Pancreas (tissue), 10 donors: Measurements from ENCODE around the gene RNF150. TPM values are rescaled to one million over a fixed set of nuclear protein-coding genes. Genes with fewer than 3 reads are reported as not detected.

Experiments used
- ATAC-seq, 4 donors: fragments of 200-7000 bp; cut with Tn5 transposase; one replicate each; pipeline versions ENCODE4 v1.8.0 to v1.9.1; 2020; ENCODE audit warnings: mild to moderate bottlenecking in 4 of 4, moderate library complexity in 4 of 4
- DNase-seq, 6 donors: peaks; one replicate each; pipeline ENCODE4 v3.0.0-alpha.2; 2020
- FAIRE-seq: peaks from 2 replicates; lab custom pipeline; 2012; peaks lifted over from hg19 to GRCh38; lab: Jason Lieb, UNC
- H3K27ac ChIP-seq, 4 donors: fragments of 200-600 bp; sonication (generic); 1 replicate in 3 of 4; 2 replicates in 1 of 4; pipeline versions ENCODE4 v1.5.0 to v1.8.0; 2020
- H3K27me3 ChIP-seq, 4 donors: fragments of 200-600 bp; one replicate each; pipeline ENCODE4 v1.8.0; 2021
- H3K36me3 ChIP-seq, 3 donors: fragments of 200-600 bp; sonication (generic) in 1 of 3; one replicate each; pipeline versions ENCODE4 v1.5.0 to v1.8.0; 2020 to 2021
- H3K4me1 ChIP-seq, 3 donors: fragments of 200-600 bp; one replicate each; pipeline ENCODE4 v1.8.0; 2021
- H3K4me3 ChIP-seq, 4 donors: fragments of 200-600 bp; sonication (generic) in 2 of 4; one replicate each; pipeline versions ENCODE4 v1.5.0 to v1.8.0; 2020 to 2021
- H3K9me3 ChIP-seq, 4 donors: fragments of 200-600 bp; one replicate each; pipeline ENCODE4 v1.8.0; 2021
- CTCF ChIP-seq, 4 donors: fragments of 200-600 bp; sonication (generic) in 3 of 4; IDR thresholded peaks; one replicate each; pipeline versions ENCODE4 v1.5.0 to v1.8.0; 2021; ENCODE audit warnings: antibody characterized with exemption in 4 of 4
- WGBS, 2 donors: extraction: QIAGEN DNeasy Blood & Tissue Kit; methylation state at CpG; one replicate each; pipeline ENCODE4 v1.1.7; 2013; 5-methylcytosine and 5-hydroxymethylcytosine counted together
- intact Hi-C, 3 donors: fragments of 100-400 bp; cut with DNase I; formaldehyde crosslinking; loops; one replicate each; pipeline versions ENCODE4 v1.11.1 to v1.14.2; 2022
- polyA plus RNA-seq, 2 donors: library from polyadenylated mRNA; stranded (reverse); fragments of 200-250 nt; gene quantifications; one replicate each; pipeline ENCODE4 v1.2.3, GENCODE V29; 2013
- total RNA-seq, 6 donors: library from RNA; stranded (reverse); fragmentation: NEBNext Ultra II Directional in 4 of 6; extraction: Animal tissue kit (Norgen Biotek cat#: 25700) in 4 of 6; gene quantifications; one replicate each; pipeline versions ENCODE4 v1.2.1 to v1.2.4, GENCODE V29; 2021 to 2023
- donor health status: healthy with polysubstance abuse.
- donor health status: DM: no; HTN: no; CAD: no; lungs with moderate emphysema.
- donor health status: DM: no; HTN: no; CAD: no.
- donor health status: control.
- donor health status: control.
- donor health status: Bipolar disorder and iron deficiency.
- donor health status: DM: yes; HTN: yes; CAD: no.
- donor health status: DM: no; HTN: no; CAD: no.
- donor health status: DM: no; HTN: no; CAD: no.
- donor health status: DM: yes; HTN: yes; CAD: no.

RNF150 gene
- total and polyA plus RNA-seq, 8 donors, result 0.53 to 4.1 (median 2.5) TPM

- 27 to 31% methylated on average over 3 of the region's 3 CpGs for WGBS, 2 donors
- Histone ChIP-seq H3K36me3 (no peaks in the 10 kb centered on the region), H3K27me3 (no peaks in the 10 kb centered on the region), H3K27ac (no peak overlapping the region), H3K9me3 (no peaks in the 10 kb centered on the region), H3K4me1 (no peaks in the 10 kb centered on the region), H3K4me3 (no peak overlapping the region)
- intact Hi-C loops, result no loop called here
- no peak for FAIRE-seq
- no peak for DNase-seq
- no peak for TF ChIP-seq CTCF (IDR thresholded peaks at IDR 0.05)
- no peak for ATAC-seq
These were observed 42.8 kb downstream of the RNF150 start for GRCh38 chr4:141090473-141090872.

GRCh38 chr4:141081921-141082395 lies 51.3 kb downstream of the RNF150 start:
- 77 to 84% methylated on average over 9 of the region's 9 CpGs for WGBS, 2 donors
- TF ChIP-seq CTCF (IDR thresholded peaks at IDR 0.05), result no peak
- DNase-seq (no peak), ATAC-seq (no peak), FAIRE-seq (no peak)
- Histone ChIP-seq H3K4me1 (no peaks in the 10 kb centered on the region), H3K27ac (no peak overlapping the region), H3K27me3 (no peaks in the 10 kb centered on the region), H3K36me3 (no peaks in the 10 kb centered on the region), H3K4me3 (no peak overlapping the region), H3K9me3 (no peaks in the 10 kb centered on the region)
- intact Hi-C loops, result no loop called here

GRCh38 chr4:141080668-141081067 lies 52.6 kb downstream of the RNF150 start:
- Histone ChIP-seq H3K36me3 (no peaks in the 10 kb centered on the region), H3K9me3 (no peaks in the 10 kb centered on the region), H3K27me3 (no peaks in the 10 kb centered on the region), H3K4me1 (no peaks in the 10 kb centered on the region), H3K4me3 (no peak overlapping the region), H3K27ac (no peak overlapping the region)
- no peak for DNase-seq
- FAIRE-seq, result no peak
- TF ChIP-seq CTCF (IDR thresholded peaks at IDR 0.05), result no peak
- WGBS, 2 donors, result 71 to 75% methylated on average over 8 of the region's 8 CpGs
- ATAC-seq, result no peak
- intact Hi-C loops, result no loop called here

GRCh38 chr4:141079393-141079930 lies 53.8 kb downstream of the RNF150 start:
- ATAC-seq, result no peak
- no peak for DNase-seq
- H3K27ac ChIP-seq, result no peak overlapping the region
- H3K27me3 ChIP-seq, result no peaks in the 10 kb centered on the region
- H3K36me3 ChIP-seq, result no peaks in the 10 kb centered on the region
- FAIRE-seq, result no peak
- intact Hi-C loops, result no loop called here
- no peak overlapping the region for H3K4me3 ChIP-seq
- WGBS, 2 donors, result 69 to 73% methylated on average over 3 of the region's 3 CpGs
- no peaks in the 10 kb centered on the region for H3K9me3 ChIP-seq
- TF ChIP-seq CTCF (IDR thresholded peaks at IDR 0.05), result no peak
- no peaks in the 10 kb centered on the region for H3K4me1 ChIP-seq

GRCh38 chr4:141078871-141079270 lies 54.4 kb downstream of the RNF150 start:
- TF ChIP-seq CTCF (IDR thresholded peaks at IDR 0.05), result no peak
- no peak for DNase-seq

More at GRCh38 chr4:141078871-141079270, 54.4 kb downstream of the RNF150 start:
- intact Hi-C loops, result no loop called here
- H3K27me3 ChIP-seq, result no peaks in the 10 kb centered on the region
- H3K27ac ChIP-seq, result no peak overlapping the region
- H3K4me3 ChIP-seq, result no peak overlapping the region
- H3K36me3 ChIP-seq, result no peaks in the 10 kb centered on the region
- no peaks in the 10 kb centered on the region for H3K9me3 ChIP-seq
- no peak for FAIRE-seq
- ATAC-seq, result no peak
- no peaks in the 10 kb centered on the region for H3K4me1 ChIP-seq
